HG02884 (cell line): ENCODE measurements around the gene PELI1.
A peak's percentile ranks its signal among the peaks of the same experiment; 100 is the strongest.
"Not testable (repeated sequence)": the region's sequence is repeated elsewhere in the genome, so short reads cannot be mapped to it uniquely, and the experiment has no call there.

Source experiments
- ATAC-seq: cut with Tn5 transposase; IDR thresholded peaks from one replicate; pipeline ENCODE4 v1.9.1; 2021; ENCODE audit warnings: mild to moderate bottlenecking, moderate library complexity; ENCODE audit not compliant: unreplicated experiment

Gene PELI1

DNA sequence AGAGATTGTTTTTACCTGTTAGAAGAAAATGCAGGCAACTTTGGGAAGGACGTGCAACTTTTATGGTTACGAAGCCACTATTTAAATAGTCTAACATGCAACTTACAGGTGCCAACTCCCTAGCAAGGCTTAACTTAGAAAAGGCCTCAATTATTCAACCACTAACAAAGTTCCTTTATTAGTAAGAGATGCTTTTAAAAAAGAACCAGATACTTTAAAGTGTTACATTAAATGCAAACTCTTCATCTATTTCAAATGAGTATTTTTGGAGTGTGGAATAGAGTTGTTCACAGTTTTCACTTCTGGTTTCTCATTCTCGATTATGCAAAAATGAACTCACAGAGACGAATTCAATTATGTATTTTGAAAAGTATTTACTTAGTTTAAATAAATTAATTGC, 51.7 kb downstream of the PELI1 start:
- peak; percentile 69 for ATAC-seq

GRCh38 chr2:64090264-64090663, 54.0 kb downstream of the PELI1 start:
- no peak for ATAC-seq

GRCh38 chr2:64086347-64087082, 57.7 kb downstream of the PELI1 start:
- ATAC-seq, result peak; percentile 41

DNA sequence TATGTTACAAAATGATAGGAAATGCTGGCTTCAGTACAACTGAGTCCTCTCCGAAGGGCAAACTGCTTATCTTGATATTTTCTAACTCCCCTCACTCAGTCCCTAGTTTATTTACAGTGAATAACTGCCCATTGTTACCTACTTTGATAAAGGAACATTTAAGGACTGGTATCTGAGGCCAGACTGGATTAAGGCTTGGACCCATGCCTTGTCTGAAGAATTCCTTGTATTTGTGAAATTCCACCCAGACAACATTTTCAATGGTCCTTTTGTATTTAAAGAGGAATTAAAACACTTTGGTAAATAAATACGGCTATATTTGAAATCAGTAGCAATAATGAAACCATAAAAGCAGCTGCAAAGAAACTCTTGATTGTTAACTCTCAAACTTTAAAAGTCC, 58.3 kb downstream of the PELI1 start:
- ATAC-seq, result no peak

- ATAC-seq, result no peak
These were observed 63.2 kb downstream of the PELI1 start for GRCh38 chr2:64081046-64081445.

- ATAC-seq, result no peak
These were observed 64.0 kb downstream of the PELI1 start for GRCh38 chr2:64080179-64080578.

DNA sequence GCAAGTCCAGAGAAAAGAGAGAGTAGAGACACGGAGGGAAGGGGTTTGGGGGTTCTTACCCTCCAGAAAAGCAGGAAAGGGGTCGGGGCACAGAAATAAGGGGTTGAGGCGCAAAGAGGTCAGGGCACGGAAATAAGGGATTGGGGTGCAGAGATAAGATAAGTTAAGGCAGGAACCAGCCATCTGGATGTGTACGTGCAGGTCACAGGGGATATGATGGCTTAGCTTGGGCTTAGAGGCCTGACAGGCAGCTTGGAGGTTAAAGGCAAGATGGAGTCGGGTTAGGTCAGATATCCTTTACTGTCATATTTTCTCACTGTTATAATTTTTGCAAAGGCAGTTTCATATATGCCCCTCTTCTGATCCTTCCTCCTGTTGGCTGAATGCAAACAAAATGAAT, 64.5 kb downstream of the PELI1 start:
- not testable (repeated sequence) for ATAC-seq

GRCh38 chr2:64076828-64077227, 67.4 kb downstream of the PELI1 start:
- ATAC-seq, result not testable (repeated sequence)

DNA sequence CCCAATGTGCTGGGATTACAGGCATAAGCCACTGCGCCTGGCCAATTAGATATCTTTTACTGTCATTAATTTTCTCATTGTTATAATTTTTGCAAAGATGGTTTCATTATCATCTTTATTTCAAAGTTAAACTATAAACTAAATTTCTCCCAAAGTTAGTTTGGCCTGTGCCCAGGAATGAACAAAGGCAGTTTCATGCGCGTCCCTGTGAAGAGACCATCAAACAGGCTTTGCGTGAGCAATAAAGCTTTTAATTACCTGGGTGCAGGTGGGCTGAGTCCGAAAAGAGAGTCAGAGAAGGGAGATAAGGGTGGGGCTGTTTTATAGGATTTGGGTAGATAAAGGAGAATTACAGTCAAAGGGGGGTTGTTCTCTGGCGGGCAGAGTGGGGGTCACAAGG, 69.6 kb downstream of the PELI1 start:
- ATAC-seq, result not testable (repeated sequence)

DNA sequence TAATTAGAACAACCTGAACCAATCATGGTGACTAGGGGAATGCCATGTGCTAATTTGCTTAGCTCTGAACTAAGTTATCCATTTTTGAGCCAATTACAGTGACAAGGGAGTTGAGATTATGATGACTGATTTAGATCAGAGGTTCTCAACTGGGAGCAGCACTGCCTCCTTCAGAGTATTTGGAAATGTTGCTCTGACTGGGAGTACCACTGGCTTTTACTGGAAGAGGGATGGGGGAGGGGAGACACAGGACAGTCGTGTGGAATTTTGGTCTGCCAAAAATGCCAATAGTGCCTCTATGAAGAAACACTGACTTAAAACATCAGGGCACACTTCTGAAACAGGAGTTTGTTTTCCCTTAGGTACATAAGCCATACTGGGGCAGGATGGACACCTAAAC, 76.9 kb downstream of the PELI1 start:
- ATAC-seq, result no peak

GRCh38 chr2:64065516-64065915, 78.7 kb downstream of the PELI1 start:
- no peak for ATAC-seq

GRCh38 chr2:64063924-64064331, 80.3 kb downstream of the PELI1 start:
- no peak for ATAC-seq

DNA sequence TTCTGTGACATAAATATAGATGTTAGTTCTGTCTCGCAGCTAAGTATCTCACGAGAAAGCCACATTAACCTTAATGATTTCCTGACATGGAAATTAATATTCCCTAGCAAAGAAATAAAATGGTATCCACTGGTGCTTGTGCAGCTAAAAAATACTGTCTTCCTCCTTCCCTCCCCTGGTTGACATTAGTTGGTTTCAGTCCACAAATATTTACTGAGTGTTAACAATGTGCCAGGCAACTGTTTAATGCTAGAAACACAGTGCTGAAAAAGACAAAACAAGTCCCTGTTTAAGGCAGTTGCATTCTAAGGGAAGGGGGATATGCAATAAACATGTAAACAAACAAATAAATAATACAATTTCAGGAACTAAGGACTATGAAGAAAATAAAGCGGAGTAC, 80.8 kb downstream of the PELI1 start:
- ATAC-seq, result no peak

- no peak for ATAC-seq
These were observed 81.4 kb downstream of the PELI1 start for GRCh38 chr2:64062840-64063239.

GRCh38 chr2:64059270-64059669, 85.0 kb downstream of the PELI1 start:
- ATAC-seq, result no peak

DNA sequence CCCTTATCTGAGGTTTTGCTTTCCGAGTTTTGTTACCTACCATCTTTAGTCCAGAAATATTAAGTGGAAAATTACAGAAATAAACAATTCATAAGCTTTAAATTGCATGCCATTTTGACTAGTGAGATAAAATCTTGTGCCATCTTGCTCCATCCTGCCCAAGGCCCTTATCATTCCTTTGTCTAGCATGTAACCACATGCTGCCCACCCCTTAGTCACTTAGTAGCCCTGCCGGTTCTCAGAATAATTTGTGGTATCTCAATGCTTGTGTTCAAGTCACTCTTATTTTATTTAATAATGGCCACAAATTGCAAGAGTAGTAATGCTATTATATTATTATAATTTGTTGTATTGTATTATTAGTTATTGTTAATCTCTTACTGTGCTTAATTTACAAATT, 88.2 kb downstream of the PELI1 start:
- ATAC-seq, result no peak

DNA sequence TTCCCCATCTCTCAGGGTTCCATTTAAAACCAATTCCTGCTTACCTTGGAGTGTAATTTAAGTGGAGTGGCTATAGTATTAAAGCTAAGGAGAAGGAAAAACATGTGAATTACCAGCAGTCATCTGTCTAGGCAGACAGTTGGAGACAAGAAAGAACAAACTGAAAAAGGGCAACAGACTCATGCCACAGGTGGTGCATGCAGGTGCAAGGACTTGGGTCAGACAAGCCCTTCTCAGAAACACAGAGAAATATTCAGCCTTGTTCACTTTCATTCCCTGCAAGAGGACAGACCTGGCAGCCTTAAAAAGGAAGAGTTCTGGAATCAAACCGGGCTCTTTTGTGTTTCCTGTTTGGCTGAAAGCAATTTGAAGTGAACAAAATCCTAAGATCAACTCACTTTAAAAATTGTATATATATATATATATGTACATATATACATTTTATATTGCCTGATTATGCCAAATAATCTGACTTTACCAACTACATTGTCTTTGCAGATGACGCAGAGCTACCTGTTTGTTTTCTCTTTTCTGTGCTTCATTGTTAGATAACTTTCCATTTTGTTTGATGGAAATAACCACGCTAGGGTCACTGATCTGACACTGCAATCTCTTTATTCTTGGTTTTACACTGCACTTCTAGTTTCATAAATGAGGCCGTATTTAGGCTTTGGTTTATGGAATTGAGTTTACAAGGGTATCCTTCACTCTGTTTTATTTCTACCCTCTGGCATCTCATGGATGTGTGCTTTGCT, 89.9 kb downstream of the PELI1 start:
- no peak for ATAC-seq

DNA sequence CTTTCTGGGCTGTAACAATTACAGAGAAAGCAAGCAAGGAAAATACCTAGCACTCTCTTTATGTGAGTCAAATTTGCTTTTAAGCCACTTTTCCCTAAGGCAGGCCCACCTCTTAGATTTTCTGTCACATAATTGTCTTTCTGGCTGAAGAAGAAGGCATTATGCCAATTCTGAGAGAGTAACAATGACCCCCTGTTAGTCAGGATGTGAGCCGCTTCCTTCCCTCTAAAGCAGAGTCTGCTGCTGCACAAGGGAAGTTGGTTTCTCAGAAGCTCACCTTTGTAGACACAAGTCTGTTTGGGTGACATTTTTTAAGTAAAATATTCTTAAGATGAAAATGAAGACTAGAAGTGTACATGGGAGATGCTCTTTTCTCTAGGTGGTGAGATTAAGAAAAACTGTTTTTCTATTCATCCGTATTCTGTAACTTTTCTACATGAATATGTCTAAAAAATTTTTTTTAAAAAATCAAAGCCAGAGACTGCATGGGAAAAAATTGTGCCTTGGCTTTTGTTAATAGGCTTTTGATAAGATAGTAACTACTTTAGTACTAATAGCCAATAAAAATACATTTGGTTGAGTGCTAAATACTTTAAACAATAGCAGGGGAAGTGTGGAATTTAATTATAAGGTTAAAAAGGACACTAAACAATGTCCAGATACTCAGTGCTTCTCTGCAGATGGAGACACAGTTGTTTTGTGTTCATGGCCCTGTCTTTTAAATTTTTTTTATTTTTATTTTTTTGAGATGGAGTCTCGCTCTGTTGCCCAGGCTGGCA, 91.6 kb downstream of the PELI1 start:
- no peak for ATAC-seq

- ATAC-seq, result peak; percentile 70
These were observed 94.5 kb downstream of the PELI1 start for GRCh38 chr2:64049633-64050220.

DNA sequence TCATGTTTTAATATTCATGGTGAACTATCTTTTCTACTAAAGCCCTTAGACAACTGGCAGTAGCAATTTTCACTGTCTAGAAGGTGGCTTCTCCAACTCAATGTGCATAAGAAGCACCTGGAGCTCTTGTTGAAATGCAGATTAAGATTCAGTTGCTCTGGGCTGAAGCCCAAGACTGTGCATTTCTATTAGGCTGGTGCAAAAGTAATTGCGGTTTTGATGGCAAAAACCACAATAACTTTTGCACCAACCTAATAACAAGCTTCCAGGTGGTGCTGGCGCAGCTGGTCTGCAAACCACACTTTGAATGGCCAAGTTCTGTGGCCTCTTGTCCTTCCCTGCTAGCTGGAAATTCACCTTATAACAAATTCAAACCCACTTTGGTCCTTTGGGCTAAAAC, 98.3 kb downstream of the PELI1 start:
- no peak for ATAC-seq
